ENCODE measurements around the gene ACP4.

The ACP4 gene

GRCh38 chr19:50838239-50838638 lies 48.0 kb downstream of the ACP4 start:
- no peak overlapping the region for H3K9ac ChIP-seq (ENCODE audit: low read length)

GRCh38 chr19:50839712-50840655 lies 49.8 kb downstream of the ACP4 start:
- Histone ChIP-seq H3K27ac (ENCODE audit: low read depth, low read length, poor library complexity, severe bottlenecking) (no peak overlapping the region), H3K4me1 (ENCODE audit: insufficient read depth, low read length, severe bottlenecking) (peaks cover 10% of the 10 kb centered on the region), H3K9ac (ENCODE audit: low read length) (no peak overlapping the region), H2AFZ (ENCODE audit: low read length) (no peak overlapping the region), H3K4me3 (ENCODE audit: low read depth, low read length, poor library complexity, severe bottlenecking) (no peak overlapping the region), H3K9me2 (ENCODE audit: low read depth, low read length) (no peaks in the 10 kb centered on the region), H3K9me3 (ENCODE audit: low read length) (no peaks in the 10 kb centered on the region), H3K36me3 (ENCODE audit: insufficient read depth, low read length) (no peaks in the 10 kb centered on the region), H3K27me3 (ENCODE audit: insufficient read depth, low read length) (peaks cover 2% of the 10 kb centered on the region; the same call in 1 of the 2 replicates), H3K4me2 (ENCODE audit: low read length) (no peak overlapping the region), H3F3A (ENCODE audit: insufficient read depth, low read length) (no peaks in the 10 kb centered on the region), H3K79me2 (ENCODE audit: insufficient read depth, low read length) (no peaks in the 10 kb centered on the region), H4K20me1 (ENCODE audit: insufficient read depth, low read length) (no peaks in the 10 kb centered on the region)
- TF ChIP-seq CTCF (IDR thresholded peaks at IDR 0.05; ENCODE audit: low read length) (no peak), EZH2 (IDR thresholded peaks at IDR 0.05; ENCODE audit: borderline replicate concordance, low read length) (no peak)

More at GRCh38 chr19:50838239-50838638, 48.0 kb downstream of the ACP4 start:
- no peaks in the 10 kb centered on the region for H3K36me3 ChIP-seq (ENCODE audit: insufficient read depth, low read length)
- H3K4me3 ChIP-seq (ENCODE audit: low read depth, low read length, poor library complexity, severe bottlenecking) = no peak overlapping the region
- H3K9me3 ChIP-seq (ENCODE audit: low read length) = no peaks in the 10 kb centered on the region
- no peak overlapping the region for H3K4me2 ChIP-seq (ENCODE audit: low read length)
- H3F3A ChIP-seq (ENCODE audit: insufficient read depth, low read length) = no peaks in the 10 kb centered on the region
- TF ChIP-seq CTCF (IDR thresholded peaks at IDR 0.05; ENCODE audit: low read length) = peak; percentile 32
- no peak for TF ChIP-seq EZH2 (IDR thresholded peaks at IDR 0.05; ENCODE audit: borderline replicate concordance, low read length)
- H4K20me1 ChIP-seq (ENCODE audit: insufficient read depth, low read length) = no peaks in the 10 kb centered on the region
- H3K27ac ChIP-seq (ENCODE audit: low read depth, low read length, poor library complexity, severe bottlenecking) = no peak overlapping the region
- no peaks in the 10 kb centered on the region for H3K79me2 ChIP-seq (ENCODE audit: insufficient read depth, low read length)
- no peaks in the 10 kb centered on the region for H3K9me2 ChIP-seq (ENCODE audit: low read depth, low read length)
- H3K27me3 ChIP-seq (ENCODE audit: insufficient read depth, low read length) = peaks cover 4% of the 10 kb centered on the region; the same call in 1 of the 2 replicates
- H2AFZ ChIP-seq (ENCODE audit: low read length) = no peak overlapping the region
- H3K4me1 ChIP-seq (ENCODE audit: insufficient read depth, low read length, severe bottlenecking) = peaks cover 10% of the 10 kb centered on the region

- Histone ChIP-seq H3K9me3 (ENCODE audit: low read length) (no peaks in the 10 kb centered on the region), H3K36me3 (ENCODE audit: insufficient read depth, low read length) (no peaks in the 10 kb centered on the region), H3K79me2 (ENCODE audit: insufficient read depth, low read length) (no peaks in the 10 kb centered on the region), H3K9me2 (ENCODE audit: low read depth, low read length) (no peaks in the 10 kb centered on the region), H3K4me2 (ENCODE audit: low read length) (no peak overlapping the region), H3K27me3 (ENCODE audit: insufficient read depth, low read length) (no peaks in the 10 kb centered on the region; the same call in 1 of the 2 replicates), H3K4me3 (ENCODE audit: low read depth, low read length, poor library complexity, severe bottlenecking) (no peak overlapping the region), H2AFZ (ENCODE audit: low read length) (no peak overlapping the region), H3K4me1 (ENCODE audit: insufficient read depth, low read length, severe bottlenecking) (no peaks in the 10 kb centered on the region), H3K27ac (ENCODE audit: low read depth, low read length, poor library complexity, severe bottlenecking) (no peak overlapping the region), H3F3A (ENCODE audit: insufficient read depth, low read length) (no peaks in the 10 kb centered on the region), H4K20me1 (ENCODE audit: insufficient read depth, low read length) (no peaks in the 10 kb centered on the region), H3K9ac (ENCODE audit: low read length) (no peak overlapping the region)
- no peak for TF ChIP-seq CTCF (IDR thresholded peaks at IDR 0.05; ENCODE audit: low read length)
- no peak for TF ChIP-seq EZH2 (IDR thresholded peaks at IDR 0.05; ENCODE audit: borderline replicate concordance, low read length)
Observed at GRCh38 chr19:50842130-50842529, 51.9 kb downstream of the ACP4 start.

Measured in OCI-LY1 (cell line).